KMS-11 (cell line): ENCODE data around the gene TMEM253.

ENCODE experiments used
- H2AFZ ChIP-seq: fragments of 200-600 bp; sonication (generic); 2 replicates; pipeline ENCODE4 v1.6.1; 2016; ENCODE audit warnings: antibody characterized with exemption, mixed run types, low read depth
- H3K27ac ChIP-seq: fragments of 200-600 bp; sonication (generic); 2 replicates; pipeline ENCODE4 v1.6.1; 2016; ENCODE audit warnings: mild to moderate bottlenecking, mixed run types
- H3K27me3 ChIP-seq: fragments of 200-600 bp; sonication (generic); 2 replicates; pipeline ENCODE4 v1.6.1; 2017; ENCODE audit warnings: mild to moderate bottlenecking, low read depth, mixed run types, moderate library complexity; ENCODE audit not compliant: insufficient read depth
- H3K36me3 ChIP-seq: fragments of 200-600 bp; sonication (generic); 2 replicates; pipeline ENCODE4 v1.6.1; 2017; ENCODE audit warnings: mild to moderate bottlenecking, mixed run types; ENCODE audit not compliant: insufficient read depth
- H3K4me1 ChIP-seq: fragments of 200-600 bp; sonication (generic); 2 replicates; pipeline ENCODE4 v1.6.1; 2016; ENCODE audit warnings: mild to moderate bottlenecking, low read depth, mixed run types; ENCODE audit not compliant: poor library complexity, severe bottlenecking
- H3K4me2 ChIP-seq: fragments of 200-600 bp; sonication (generic); 2 replicates; pipeline ENCODE4 v1.7.0; 2016; ENCODE audit warnings: mild to moderate bottlenecking, mixed run types
- H3K4me3 ChIP-seq: fragments of 200-600 bp; sonication (generic); IDR thresholded peaks from 2 replicates; pipeline ENCODE4 v1.6.1; 2017; ENCODE audit warnings: low read depth, low read length, mixed read lengths; ENCODE audit not compliant: insufficient read depth
- H3K79me2 ChIP-seq: fragments of 200-600 bp; sonication (generic); 2 replicates; pipeline ENCODE4 v1.6.1; 2016; ENCODE audit warnings: low read depth, mixed run types; ENCODE audit not compliant: insufficient read depth
- H3K9ac ChIP-seq: fragments of 200-600 bp; sonication (generic); 2 replicates; pipeline ENCODE4 v1.6.1; 2016; ENCODE audit warnings: mild to moderate bottlenecking, mixed run types
- H4K20me1 ChIP-seq: fragments of 200-600 bp; sonication (generic); 2 replicates; pipeline ENCODE4 v1.6.1; 2016; ENCODE audit warnings: mild to moderate bottlenecking, mixed run types; ENCODE audit not compliant: insufficient read depth
- TF ChIP-seq, protein P1 (sequence below): fragments of 200-600 bp; sonication (generic); conservative IDR thresholded peaks from 2 replicates; pipeline ENCODE4 v1.6.1; 2017; ENCODE audit warnings: low read depth, mild to moderate bottlenecking, antibody characterized with exemption, low read length, moderate library complexity, mixed read lengths

Gene TMEM253

DNA sequence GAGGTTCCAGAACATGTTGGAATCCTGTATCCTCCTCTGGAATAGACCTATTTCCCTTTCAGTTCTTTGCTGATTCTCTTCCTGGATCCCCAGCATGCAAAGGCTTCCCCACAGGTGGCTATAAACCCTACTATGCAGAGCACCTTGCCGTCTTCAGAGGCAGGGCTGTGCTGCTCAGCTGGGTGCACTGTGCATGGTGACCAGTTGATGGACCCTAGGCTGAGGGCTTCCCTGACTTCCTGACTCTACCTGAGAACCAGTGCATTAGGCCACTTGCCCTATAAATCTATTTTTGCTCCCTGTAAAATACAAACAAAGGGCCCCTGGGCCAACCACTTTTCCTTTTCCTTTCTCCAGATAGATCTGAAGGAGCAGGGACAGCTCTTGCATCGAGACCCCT lies 16.5 kb upstream of the TMEM253 start:
- Histone ChIP-seq H3K4me2 (no peak overlapping the region), H3K27ac (no peak overlapping the region), H3K4me3 (no peak overlapping the region), H3K9ac (no peak overlapping the region), H3K79me2 (no peaks in the 10 kb centered on the region), H3K4me1 (no peaks in the 10 kb centered on the region), H2AFZ (no peak overlapping the region), H4K20me1 (no peaks in the 10 kb centered on the region), H3K36me3 (no peaks in the 10 kb centered on the region), H3K27me3 (no peaks in the 10 kb centered on the region)
- TF ChIP-seq, protein P1, sequence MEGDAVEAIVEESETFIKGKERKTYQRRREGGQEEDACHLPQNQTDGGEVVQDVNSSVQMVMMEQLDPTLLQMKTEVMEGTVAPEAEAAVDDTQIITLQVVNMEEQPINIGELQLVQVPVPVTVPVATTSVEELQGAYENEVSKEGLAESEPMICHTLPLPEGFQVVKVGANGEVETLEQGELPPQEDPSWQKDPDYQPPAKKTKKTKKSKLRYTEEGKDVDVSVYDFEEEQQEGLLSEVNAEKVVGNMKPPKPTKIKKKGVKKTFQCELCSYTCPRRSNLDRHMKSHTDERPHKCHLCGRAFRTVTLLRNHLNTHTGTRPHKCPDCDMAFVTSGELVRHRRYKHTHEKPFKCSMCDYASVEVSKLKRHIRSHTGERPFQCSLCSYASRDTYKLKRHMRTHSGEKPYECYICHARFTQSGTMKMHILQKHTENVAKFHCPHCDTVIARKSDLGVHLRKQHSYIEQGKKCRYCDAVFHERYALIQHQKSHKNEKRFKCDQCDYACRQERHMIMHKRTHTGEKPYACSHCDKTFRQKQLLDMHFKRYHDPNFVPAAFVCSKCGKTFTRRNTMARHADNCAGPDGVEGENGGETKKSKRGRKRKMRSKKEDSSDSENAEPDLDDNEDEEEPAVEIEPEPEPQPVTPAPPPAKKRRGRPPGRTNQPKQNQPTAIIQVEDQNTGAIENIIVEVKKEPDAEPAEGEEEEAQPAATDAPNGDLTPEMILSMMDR = no peak

DNA sequence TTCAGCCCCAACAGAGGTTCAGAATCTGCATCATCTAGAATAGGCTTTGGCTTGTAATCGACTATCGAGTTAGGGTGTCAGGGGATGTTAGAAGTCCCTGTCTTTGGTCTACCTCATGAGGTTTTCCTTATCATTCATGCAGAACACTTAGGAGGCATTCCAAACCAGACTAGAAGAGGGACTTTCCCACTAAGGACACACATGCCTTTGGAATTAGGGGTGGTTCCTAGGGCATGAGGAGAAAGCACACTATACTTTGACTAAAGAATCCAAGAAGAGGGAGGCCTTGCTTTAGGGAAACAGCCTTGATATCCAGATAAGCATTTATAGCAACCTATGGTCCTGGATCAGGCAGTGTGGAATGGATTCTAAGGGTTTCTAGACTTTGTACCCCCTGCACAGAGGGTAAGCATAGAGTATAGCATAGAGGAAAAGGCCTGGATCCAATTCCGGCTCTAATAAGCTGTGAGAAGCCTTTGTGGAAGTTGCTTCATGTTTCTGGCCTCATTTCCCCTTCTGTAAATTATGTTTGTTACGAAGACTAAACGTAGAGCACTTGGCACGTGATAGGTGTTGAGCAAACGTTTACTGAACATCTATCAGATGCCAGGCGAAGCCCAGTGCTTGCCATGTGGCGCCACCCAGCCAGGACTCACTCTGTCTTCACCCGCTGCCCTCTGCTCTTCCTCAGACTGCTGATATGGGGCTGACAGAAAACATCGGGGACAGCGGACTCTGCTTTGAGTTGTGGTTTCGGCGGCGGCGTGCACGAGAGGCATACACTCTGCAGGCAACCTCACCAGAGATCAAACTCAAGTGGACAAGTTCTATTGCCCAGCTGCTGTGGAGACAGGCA lies 15.6 kb upstream of the TMEM253 start:
- Histone ChIP-seq H3K9ac (no peak overlapping the region), H3K79me2 (no peaks in the 10 kb centered on the region), H3K4me3 (no peak overlapping the region), H3K4me2 (no peak overlapping the region), H3K27me3 (no peaks in the 10 kb centered on the region), H4K20me1 (no peaks in the 10 kb centered on the region), H3K36me3 (no peaks in the 10 kb centered on the region), H3K27ac (no peak overlapping the region), H2AFZ (no peak overlapping the region), H3K4me1 (no peaks in the 10 kb centered on the region)
- TF ChIP-seq, protein P1 = no peak

- Histone ChIP-seq H3K4me2 (no peak overlapping the region), H3K36me3 (no peaks in the 10 kb centered on the region), H3K27me3 (no peaks in the 10 kb centered on the region), H3K4me1 (no peaks in the 10 kb centered on the region), H3K9ac (no peak overlapping the region), H2AFZ (no peak overlapping the region), H3K4me3 (no peak overlapping the region), H3K27ac (no peak overlapping the region), H4K20me1 (no peaks in the 10 kb centered on the region), H3K79me2 (no peaks in the 10 kb centered on the region)
- TF ChIP-seq, protein P1 = no peak
Observed at GRCh38 chr14:21086908-21087293, 14.0 kb upstream of the TMEM253 start.

DNA sequence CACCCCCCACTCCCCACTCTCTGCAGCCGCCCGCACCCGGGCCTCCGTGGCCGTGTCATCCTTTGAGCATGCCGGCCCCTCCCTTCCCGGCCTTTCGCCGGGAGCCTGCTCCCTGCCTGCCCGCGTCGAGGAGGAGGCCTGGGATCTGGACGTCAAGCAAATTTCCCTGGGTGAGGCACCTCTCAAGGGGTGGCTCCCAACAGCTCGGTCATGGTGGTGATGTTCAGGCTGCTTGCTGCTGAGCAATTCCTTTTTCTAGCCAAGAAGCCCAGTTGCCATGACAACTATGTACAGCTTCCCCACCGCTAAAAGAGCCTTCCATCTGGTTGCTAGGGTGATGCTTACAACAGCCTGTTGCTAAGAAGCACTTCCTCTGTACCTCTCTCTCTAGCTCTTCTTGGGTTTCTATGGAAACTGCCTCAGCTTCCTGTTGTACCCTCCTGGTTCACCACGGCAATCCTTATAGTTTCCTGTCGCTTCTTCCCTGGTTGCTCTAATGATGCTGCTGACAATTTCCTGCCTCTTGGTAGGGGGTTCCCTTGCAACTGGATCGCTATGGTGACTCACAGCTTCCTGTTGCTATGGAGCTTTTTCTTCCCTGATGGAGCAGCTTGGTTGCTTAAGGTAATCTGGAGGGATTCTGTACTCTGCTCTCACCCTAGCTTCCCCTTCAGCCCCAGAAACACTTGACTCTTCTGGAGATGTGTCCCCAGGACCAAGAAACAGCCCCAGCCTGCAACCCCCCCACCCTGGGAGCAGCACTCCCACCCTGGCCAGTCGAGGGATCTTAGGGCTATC lies 13.4 kb upstream of the TMEM253 start:
- Histone ChIP-seq H3K4me2 (no peak overlapping the region), H3K27me3 (no peaks in the 10 kb centered on the region), H3K4me3 (no peak overlapping the region), H2AFZ (no peak overlapping the region), H3K27ac (no peak overlapping the region), H4K20me1 (no peaks in the 10 kb centered on the region), H3K9ac (no peak overlapping the region), H3K79me2 (no peaks in the 10 kb centered on the region), H3K4me1 (no peaks in the 10 kb centered on the region), H3K36me3 (no peaks in the 10 kb centered on the region)
- TF ChIP-seq, protein P1 = no peak
